Omental fat pad (tissue), 4 donors: Measurements from ENCODE around the gene ECSCR. TPM values are rescaled to one million over a fixed set of nuclear protein-coding genes. Genes with fewer than 3 reads are reported as not detected.
"Not testable (repeated sequence)": the region's sequence is repeated elsewhere in the genome, so short reads cannot be mapped to it uniquely, and the experiment has no call there.

Experiments
- ATAC-seq: fragments of 150-250 bp; one replicate; pipeline ENCODE4 v1.9.1; 2016; ENCODE audit warnings: mild to moderate bottlenecking, moderate library complexity; ENCODE audit not compliant: low FRiP score
- DNase-seq: peaks from one replicate; pipeline ENCODE4 v3.0.0-alpha.2; 2019; ENCODE audit warnings: low spot score
- CTCF ChIP-seq, 3 donors: fragments of 450-650 bp; IDR thresholded peaks; one replicate each; pipeline ENCODE4 v1.5.1; 2016 to 2017; ENCODE audit warnings: antibody characterized with exemption in 3 of 3, mild to moderate bottlenecking in 3 of 3, moderate library complexity in 2 of 3
- total RNA-seq, 4 donors: library from RNA; depleted of rRNA; stranded (reverse); fragments of >200 nt; gene quantifications; one replicate each; pipeline ENCODE4 v1.1.0, GENCODE V29; 2016

The ECSCR gene
- total RNA-seq, 4 donors from 2014 or later, result 17.9 to 57.4 (median 35.9) TPM

GRCh38 chr5:139492700-139493192, 30.2 kb upstream of the ECSCR start:
- no peak for TF ChIP-seq CTCF (IDR thresholded peaks at IDR 0.05)
- DNase-seq, result no peak
- ATAC-seq, result no peak

- TF ChIP-seq CTCF (IDR thresholded peaks at IDR 0.05), result no peak
- ATAC-seq (no peak), DNase-seq (no peak)
Observed at GRCh38 chr5:139488260-139488659, 25.7 kb upstream of the ECSCR start.

- DNase-seq, result no peak
- no peak for TF ChIP-seq CTCF (IDR thresholded peaks at IDR 0.05)
- no peak for ATAC-seq
Observed at GRCh38 chr5:139486201-139486600, 23.7 kb upstream of the ECSCR start.

- not testable (repeated sequence) for ATAC-seq, DNase-seq
Observed at GRCh38 chr5:139482890-139483208, 20.3 kb upstream of the ECSCR start.

- TF ChIP-seq CTCF (IDR thresholded peaks at IDR 0.05), result no peak
- peak; percentile 72 for ATAC-seq
- peak; percentile 79 for DNase-seq
Observed at GRCh38 chr5:139482050-139482889, 19.7 kb upstream of the ECSCR start, which contains the start of gene STING1. STING1 (minus strand) TSS chr5:139482758; CDS start chr5:139481704, 1,054 bp downstream.

GRCh38 chr5:139481580-139482049, 19.1 kb upstream of the ECSCR start:
- ATAC-seq (peak; percentile 29), DNase-seq (no peak)
- no peak for TF ChIP-seq CTCF (IDR thresholded peaks at IDR 0.05)

GRCh38 chr5:139481122-139481533, 18.6 kb upstream of the ECSCR start:
- DNase-seq, result no peak
- no peak for TF ChIP-seq CTCF (IDR thresholded peaks at IDR 0.05)
- ATAC-seq, result peak; percentile 58

GRCh38 chr5:139479729-139480128, 17.2 kb upstream of the ECSCR start:
- DNase-seq, ATAC-seq: not testable (repeated sequence)

- not testable (repeated sequence) for ATAC-seq, DNase-seq
Observed at GRCh38 chr5:139478657-139479423, 16.3 kb upstream of the ECSCR start.
